GM21576 (cell line): ENCODE data around the gene RAB7A.
"Not testable (repeated sequence)": the region's sequence is repeated elsewhere in the genome, so short reads cannot be mapped to it uniquely, and the experiment has no call there.

Experiments
- ATAC-seq: cut with Tn5 transposase; IDR thresholded peaks from one replicate; pipeline ENCODE4 v1.9.1; 2021; ENCODE audit warnings: mild to moderate bottlenecking, moderate library complexity; ENCODE audit not compliant: unreplicated experiment

RAB7A gene

GRCh38 chr3:128815318-128816064 is 89.5 kb downstream of the RAB7A start:
- no peak for ATAC-seq

- no peak for ATAC-seq
These were observed 92.3 kb downstream of the RAB7A start for GRCh38 chr3:128818186-128818787.

- ATAC-seq: no peak
These were observed 94.4 kb downstream of the RAB7A start for GRCh38 chr3:128820252-128820839.

- ATAC-seq: no peak
These were observed 97.0 kb downstream of the RAB7A start for GRCh38 chr3:128823008-128823407.

GRCh38 chr3:128823631-128824030 is 97.6 kb downstream of the RAB7A start:
- ATAC-seq: no peak

GRCh38 chr3:128824132-128824850 is 98.3 kb downstream of the RAB7A start:
- no peak for ATAC-seq

GRCh38 chr3:128825117-128825725 is 99.2 kb downstream of the RAB7A start:
- no peak for ATAC-seq

- not testable (repeated sequence) for ATAC-seq
These were observed 103.1 kb downstream of the RAB7A start for GRCh38 chr3:128829087-128829486.

- not testable (repeated sequence) for ATAC-seq
These were observed 104.1 kb downstream of the RAB7A start for GRCh38 chr3:128829925-128830625.

- ATAC-seq: not testable (repeated sequence)
These were observed 104.8 kb downstream of the RAB7A start for GRCh38 chr3:128830762-128831161.

- ATAC-seq: not testable (repeated sequence)
These were observed 107.0 kb downstream of the RAB7A start for GRCh38 chr3:128832979-128833378.

GRCh38 chr3:128835096-128835495 is 109.1 kb downstream of the RAB7A start:
- no peak for ATAC-seq

GRCh38 chr3:128841926-128842920 is 116.2 kb downstream of the RAB7A start:
- ATAC-seq: no peak

GRCh38 chr3:128844502-128844901 is 118.5 kb downstream of the RAB7A start:
- no peak for ATAC-seq

GRCh38 chr3:128845119-128845777 is 119.3 kb downstream of the RAB7A start:
- no peak for ATAC-seq

- ATAC-seq: peak; percentile 73
These were observed 119.9 kb downstream of the RAB7A start for GRCh38 chr3:128845778-128846485.

GRCh38 chr3:128846486-128846891 is 120.5 kb downstream of the RAB7A start:
- peak; percentile 7 for ATAC-seq
